Upper lobe of left lung (tissue), 4 donors: ENCODE data around the gene TMEM40.

Experiments
- EP300 ChIP-seq, 4 donors: sonication (generic); formaldehyde crosslinking; IDR thresholded peaks; one replicate each; pipeline ENCODE4 v1.5.1; 2017; ENCODE audit warnings: antibody characterized with exemption in 4 of 4, control low read depth in 2 of 4
- POLR2A ChIP-seq, 4 donors: fragments of 450-650 bp; IDR thresholded peaks; one replicate each; pipeline ENCODE4 v1.5.1; 2016 to 2017; ENCODE audit warnings: antibody characterized with exemption in 4 of 4, mild to moderate bottlenecking in 2 of 4
- POLR2AphosphoS5 ChIP-seq, 2 donors: sonication (generic); formaldehyde crosslinking; IDR thresholded peaks; one replicate each; pipeline ENCODE4 v1.5.1; 2017; ENCODE audit warnings: antibody characterized with exemption in 2 of 2
- TF ChIP-seq, protein P1 (sequence below), 6 experiments: fragments of 450-650 bp in 4 of 6; fragments of 200-600 bp in 2 of 6; sonication (generic) in 2 of 6; IDR thresholded peaks; one replicate each; pipeline ENCODE4 v1.5.1; 2016 to 2019; ENCODE audit warnings: antibody characterized with exemption in 6 of 6

DNA sequence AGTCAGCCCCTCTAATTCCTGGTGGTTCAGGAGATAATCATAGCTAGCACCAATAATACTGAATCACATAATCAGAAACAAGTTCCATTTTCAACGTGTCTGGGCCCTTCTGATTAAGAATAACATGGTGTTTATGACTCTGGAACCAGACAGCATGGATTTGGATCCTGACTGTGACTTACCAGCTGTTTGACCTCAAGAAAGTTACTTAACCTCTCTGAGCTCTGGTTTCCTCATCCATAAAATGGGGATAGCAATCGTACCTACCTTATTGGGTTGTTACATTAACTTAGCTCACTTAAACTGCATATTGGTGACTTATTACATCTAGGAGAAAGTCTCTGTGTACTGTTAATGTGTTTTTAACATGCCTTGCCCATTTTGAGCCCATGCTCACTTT, 10.7 kb upstream of the TMEM40 start:
- TF ChIP-seq, protein P1, sequence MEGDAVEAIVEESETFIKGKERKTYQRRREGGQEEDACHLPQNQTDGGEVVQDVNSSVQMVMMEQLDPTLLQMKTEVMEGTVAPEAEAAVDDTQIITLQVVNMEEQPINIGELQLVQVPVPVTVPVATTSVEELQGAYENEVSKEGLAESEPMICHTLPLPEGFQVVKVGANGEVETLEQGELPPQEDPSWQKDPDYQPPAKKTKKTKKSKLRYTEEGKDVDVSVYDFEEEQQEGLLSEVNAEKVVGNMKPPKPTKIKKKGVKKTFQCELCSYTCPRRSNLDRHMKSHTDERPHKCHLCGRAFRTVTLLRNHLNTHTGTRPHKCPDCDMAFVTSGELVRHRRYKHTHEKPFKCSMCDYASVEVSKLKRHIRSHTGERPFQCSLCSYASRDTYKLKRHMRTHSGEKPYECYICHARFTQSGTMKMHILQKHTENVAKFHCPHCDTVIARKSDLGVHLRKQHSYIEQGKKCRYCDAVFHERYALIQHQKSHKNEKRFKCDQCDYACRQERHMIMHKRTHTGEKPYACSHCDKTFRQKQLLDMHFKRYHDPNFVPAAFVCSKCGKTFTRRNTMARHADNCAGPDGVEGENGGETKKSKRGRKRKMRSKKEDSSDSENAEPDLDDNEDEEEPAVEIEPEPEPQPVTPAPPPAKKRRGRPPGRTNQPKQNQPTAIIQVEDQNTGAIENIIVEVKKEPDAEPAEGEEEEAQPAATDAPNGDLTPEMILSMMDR (IDR thresholded peaks at IDR 0.05): no peak
- no peak for TF ChIP-seq POLR2A (IDR thresholded peaks at IDR 0.05)
- TF ChIP-seq EP300 (IDR thresholded peaks at IDR 0.05): no peak
- TF ChIP-seq POLR2AphosphoS5 (IDR thresholded peaks at IDR 0.05): no peak
